ENCODE measurements around the gene FLNB. TPM values are rescaled to one million over a fixed set of nuclear protein-coding genes. Genes with fewer than 3 reads are reported as not detected.

FLNB gene
- total RNA-seq, 2 donors from 2014 or later = 37.6 to 59.6 TPM

DNA sequence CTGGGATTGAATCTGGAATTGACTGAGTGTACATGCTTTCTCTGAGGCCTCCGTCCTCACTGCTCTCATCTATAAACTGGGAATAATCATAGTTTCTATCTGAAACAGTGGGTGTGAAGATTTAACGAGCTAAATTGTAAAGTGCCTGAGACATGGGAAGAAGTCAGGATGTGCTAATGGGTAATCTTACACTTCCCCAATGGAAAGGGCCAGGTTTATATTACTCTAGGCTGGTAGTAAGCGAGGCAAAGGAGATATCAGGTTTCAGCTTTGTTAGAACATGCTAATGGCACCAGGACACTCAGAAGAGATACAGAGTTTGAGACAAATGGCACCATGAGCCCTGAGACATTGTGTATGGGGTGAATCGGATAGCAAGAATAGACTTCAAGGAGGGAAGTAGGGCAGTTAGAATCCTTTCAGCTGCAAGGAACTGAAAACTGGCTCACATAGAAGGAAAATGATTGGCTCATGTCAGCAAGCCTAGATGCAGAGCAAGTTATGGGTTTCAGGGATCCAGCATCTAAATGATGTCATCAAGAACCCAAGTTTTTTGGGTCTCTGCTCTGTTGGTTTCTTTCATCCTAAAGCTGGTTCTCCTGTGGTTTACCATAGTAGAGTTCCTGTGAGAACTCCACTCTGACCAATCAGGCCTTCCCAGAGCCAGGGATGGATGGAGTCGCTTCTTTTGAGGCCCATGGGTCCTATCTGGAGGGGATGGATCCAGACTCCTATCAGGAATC is 21.8 kb downstream of the FLNB start:
- Histone ChIP-seq H3K27ac (no peak overlapping the region), H3K27me3 (no peaks in the 10 kb centered on the region), H3K4me3 (no peak overlapping the region), H3K36me3 (no peaks in the 10 kb centered on the region), H3K9me3 (no peaks in the 10 kb centered on the region), H3K4me1 (peaks cover 0 to 9% of the 10 kb centered on the region in 2 donors)
- DNase-seq (ENCODE audit: low spot score) = no peak
- TF ChIP-seq, protein P1, sequence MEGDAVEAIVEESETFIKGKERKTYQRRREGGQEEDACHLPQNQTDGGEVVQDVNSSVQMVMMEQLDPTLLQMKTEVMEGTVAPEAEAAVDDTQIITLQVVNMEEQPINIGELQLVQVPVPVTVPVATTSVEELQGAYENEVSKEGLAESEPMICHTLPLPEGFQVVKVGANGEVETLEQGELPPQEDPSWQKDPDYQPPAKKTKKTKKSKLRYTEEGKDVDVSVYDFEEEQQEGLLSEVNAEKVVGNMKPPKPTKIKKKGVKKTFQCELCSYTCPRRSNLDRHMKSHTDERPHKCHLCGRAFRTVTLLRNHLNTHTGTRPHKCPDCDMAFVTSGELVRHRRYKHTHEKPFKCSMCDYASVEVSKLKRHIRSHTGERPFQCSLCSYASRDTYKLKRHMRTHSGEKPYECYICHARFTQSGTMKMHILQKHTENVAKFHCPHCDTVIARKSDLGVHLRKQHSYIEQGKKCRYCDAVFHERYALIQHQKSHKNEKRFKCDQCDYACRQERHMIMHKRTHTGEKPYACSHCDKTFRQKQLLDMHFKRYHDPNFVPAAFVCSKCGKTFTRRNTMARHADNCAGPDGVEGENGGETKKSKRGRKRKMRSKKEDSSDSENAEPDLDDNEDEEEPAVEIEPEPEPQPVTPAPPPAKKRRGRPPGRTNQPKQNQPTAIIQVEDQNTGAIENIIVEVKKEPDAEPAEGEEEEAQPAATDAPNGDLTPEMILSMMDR (IDR thresholded peaks at IDR 0.05) = no peak

DNA sequence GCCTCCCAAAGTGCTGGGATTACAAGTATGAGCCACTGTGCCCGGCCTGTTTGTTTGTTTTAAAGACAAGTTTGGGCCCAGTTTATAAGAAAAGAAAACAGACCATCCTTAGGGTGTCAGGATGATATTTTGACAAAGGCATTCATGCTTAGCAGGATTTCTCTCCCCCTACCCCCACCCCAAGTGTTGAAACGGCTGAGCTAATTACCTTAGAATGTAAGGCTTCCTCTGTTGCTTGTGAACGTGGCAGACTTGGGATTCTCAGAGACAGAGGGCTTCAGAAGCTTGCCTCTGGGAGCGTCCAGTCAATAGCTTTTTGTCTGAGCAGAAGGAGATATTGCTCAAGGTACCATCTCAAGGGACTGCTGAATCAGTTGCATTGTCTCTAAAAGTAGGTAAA is 24.0 kb downstream of the FLNB start:
- Histone ChIP-seq H3K4me1 (peaks cover 0 to 7% of the 10 kb centered on the region in 2 donors), H3K27me3 (no peaks in the 10 kb centered on the region), H3K4me3 (no peak overlapping the region), H3K36me3 (no peaks in the 10 kb centered on the region), H3K27ac (no peak overlapping the region), H3K9me3 (no peaks in the 10 kb centered on the region)
- DNase-seq (ENCODE audit: low spot score) = no peak
- TF ChIP-seq, protein P1 (IDR thresholded peaks at IDR 0.05) = no peak

DNA sequence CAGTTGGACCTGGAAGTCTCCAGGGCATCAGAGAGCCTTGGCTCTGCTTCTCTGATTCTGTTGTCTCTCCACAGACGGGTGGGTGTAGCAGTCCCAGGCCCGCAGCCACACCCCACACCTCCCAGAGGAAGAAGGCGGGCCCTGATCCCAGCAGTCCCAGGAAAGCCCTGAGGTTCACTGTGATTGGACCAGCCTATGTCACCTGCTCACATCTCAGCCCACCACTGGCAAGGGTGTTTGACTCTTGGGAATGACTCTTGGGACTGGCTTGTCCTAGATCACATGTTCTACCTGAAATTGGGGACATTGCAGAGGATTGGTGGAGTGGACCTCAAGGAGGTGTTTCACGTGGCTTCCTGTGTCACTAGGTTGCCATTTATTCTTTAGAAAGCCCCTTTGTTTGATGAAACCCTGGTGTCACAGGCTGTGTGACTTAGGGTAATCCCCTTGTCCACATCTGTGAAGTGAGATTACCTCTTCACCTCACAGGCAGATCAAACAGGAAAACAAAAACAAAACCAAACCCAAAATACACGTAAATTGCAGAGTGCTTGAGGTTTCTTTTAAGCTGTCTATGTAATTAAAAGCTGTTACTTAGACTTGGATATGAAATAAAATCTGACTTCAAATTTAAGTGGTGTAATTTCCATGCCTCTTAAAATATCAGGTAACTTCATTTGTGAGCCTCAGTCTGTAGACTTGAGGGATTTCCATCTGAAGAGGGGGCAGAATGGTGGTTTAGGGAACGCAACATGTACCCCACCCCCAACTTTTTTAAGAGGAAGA is 26.7 kb downstream of the FLNB start:
- H3K9me3 ChIP-seq = no peaks in the 10 kb centered on the region
- no peaks in the 10 kb centered on the region for H3K36me3 ChIP-seq
- H3K4me3 ChIP-seq = no peak overlapping the region
- TF ChIP-seq, protein P1 (IDR thresholded peaks at IDR 0.05) = no peak
- H3K4me1 ChIP-seq = peaks cover 0 to 22% of the 10 kb centered on the region in 2 donors
- no peak overlapping the region for H3K27ac ChIP-seq
- H3K27me3 ChIP-seq = no peaks in the 10 kb centered on the region
- DNase-seq (ENCODE audit: low spot score) = no peak

DNA sequence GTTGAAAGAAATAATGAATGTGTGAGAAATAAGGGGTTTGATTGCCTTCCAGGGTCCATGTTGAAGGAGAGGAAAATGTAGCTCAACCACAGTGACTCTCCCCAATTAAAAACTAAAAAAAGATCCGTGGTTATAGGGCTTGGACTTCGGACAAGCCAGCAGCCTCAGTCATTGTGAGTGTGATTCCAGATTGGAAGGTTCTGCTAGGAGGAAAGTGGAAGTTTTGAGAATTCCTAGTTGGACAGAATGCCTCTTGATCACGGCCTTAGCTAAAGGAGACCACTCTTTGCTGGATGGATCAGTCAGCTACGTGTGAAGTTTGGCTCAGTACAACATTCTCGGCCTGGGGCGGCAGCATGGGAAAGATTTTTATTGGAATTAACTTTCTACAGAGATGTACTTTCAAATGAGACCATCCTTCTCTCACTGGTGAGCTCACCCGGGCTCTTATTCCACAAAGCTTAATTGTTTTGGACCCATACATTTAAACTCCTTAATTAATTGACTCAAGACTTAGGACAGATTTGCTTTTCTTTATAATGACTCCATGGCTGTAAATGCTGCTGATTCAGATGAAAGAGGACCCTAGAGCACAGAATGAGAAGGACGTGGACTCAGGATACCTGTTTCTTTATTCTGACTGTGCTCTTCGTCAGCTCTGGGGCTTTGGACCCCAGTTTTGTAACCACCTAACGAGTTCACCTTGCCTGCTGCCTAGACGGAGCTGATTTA is 27.5 kb downstream of the FLNB start:
- Histone ChIP-seq H3K4me3 (no peak overlapping the region), H3K9me3 (no peaks in the 10 kb centered on the region), H3K27me3 (no peaks in the 10 kb centered on the region), H3K36me3 (no peaks in the 10 kb centered on the region), H3K4me1 (peaks cover 0 to 27% of the 10 kb centered on the region in 2 donors), H3K27ac (peak overlapping the region in 1 of 2 donors; percentile 19)
- DNase-seq (ENCODE audit: low spot score) = no peak
- TF ChIP-seq, protein P1 (IDR thresholded peaks at IDR 0.05) = no peak

DNA sequence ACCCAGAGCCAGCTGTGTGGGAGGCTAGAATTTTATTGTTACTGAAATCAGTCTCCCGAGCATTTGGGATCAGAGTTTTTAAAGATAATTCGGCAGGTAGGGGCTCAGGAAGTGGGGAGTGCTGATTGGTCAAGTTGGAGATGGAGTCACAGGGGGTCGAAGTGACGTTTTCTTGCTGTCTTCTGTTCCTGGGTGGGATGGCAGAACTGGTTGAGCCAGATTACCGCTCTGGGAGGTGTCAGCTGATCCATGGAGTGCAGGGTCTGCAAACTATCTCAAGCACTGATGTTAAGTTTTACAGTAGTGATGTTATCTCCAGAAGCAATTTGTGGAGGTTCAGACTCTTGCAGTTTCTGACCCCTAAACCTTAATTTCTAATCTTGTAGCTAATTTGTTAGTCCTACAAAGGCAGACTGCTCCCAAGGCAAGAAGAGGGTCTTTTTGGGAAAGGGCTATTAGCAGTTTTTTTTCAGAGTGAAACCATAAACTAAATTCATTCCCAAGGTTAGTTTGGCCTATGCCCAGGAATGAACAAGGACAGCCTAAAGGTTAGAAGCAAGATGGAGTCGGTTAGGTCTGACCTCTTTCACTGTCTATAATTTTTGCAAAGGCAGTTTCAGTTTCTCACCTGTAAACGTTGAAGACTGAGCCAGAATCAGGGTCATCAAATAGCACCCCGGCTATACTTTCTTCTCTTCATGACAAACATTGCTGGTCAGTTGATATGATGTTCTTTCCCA is 28.2 kb downstream of the FLNB start:
- peaks cover 0 to 30% of the 10 kb centered on the region in 2 donors for H3K4me1 ChIP-seq
- TF ChIP-seq, protein P1 (IDR thresholded peaks at IDR 0.05) = no peak
- no peak for DNase-seq (ENCODE audit: low spot score)
- no peak overlapping the region for H3K27ac ChIP-seq
- no peaks in the 10 kb centered on the region for H3K27me3 ChIP-seq
- no peaks in the 10 kb centered on the region for H3K9me3 ChIP-seq
- H3K36me3 ChIP-seq = no peaks in the 10 kb centered on the region
- H3K4me3 ChIP-seq = no peak overlapping the region

Data from right atrium auricular region (tissue), 2 donors.